ENCODE results near the gene ACOX2. TPM values are rescaled to one million over a fixed set of nuclear protein-coding genes. Genes with fewer than 3 reads are reported as not detected.

ACOX2 gene
- total RNA-seq, 1 donor from 2014 or later = 20.1 TPM

DNA sequence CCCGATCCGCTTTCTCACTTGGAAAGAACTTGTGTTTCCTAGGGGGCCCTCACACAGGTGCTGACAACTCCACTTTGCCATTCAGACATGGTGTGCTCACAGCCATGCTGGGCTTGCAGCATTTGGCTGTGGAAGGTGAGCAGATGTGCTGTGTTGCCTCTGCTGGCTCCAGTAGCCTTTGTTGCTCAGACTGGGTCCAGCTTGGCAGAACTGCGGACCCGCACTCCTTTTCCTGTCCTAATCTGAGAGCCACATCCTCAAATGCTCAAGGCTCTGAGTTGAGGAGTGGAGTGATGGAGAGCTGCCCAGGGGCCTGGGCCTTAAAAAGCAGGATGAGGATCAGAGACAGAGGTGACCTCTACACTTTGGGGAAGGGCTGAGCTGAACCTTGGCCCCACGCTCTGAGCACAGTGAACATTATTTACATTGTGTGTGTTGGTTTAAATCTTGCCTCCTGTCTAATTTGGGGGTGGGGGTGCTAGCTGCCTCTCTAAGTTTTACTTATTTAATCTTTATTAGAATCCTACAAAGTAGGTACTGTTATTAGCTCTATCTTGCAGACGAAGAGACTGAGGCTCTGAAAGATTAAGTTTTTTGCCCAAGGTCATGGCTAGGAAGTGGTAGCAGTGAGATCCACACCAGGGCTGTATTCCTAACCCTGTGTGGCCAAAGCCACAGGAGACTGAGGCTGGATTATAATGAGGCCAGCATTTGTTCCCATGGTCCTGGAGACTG, 17.2 kb downstream of the ACOX2 start:
- intact Hi-C loops (cut with DNase I) = no loop called here
- ATAC-seq = no peak
- Histone ChIP-seq H3K36me3 (peaks cover 14% of the 10 kb centered on the region), H3K4me1 (no peaks in the 10 kb centered on the region), H3K27ac (no peak overlapping the region), H3K4me3 (no peak overlapping the region), H3K9me3 (no peaks in the 10 kb centered on the region), H3K27me3 (no peaks in the 10 kb centered on the region)
- DNase-seq = no peak
- TF ChIP-seq, protein P1, sequence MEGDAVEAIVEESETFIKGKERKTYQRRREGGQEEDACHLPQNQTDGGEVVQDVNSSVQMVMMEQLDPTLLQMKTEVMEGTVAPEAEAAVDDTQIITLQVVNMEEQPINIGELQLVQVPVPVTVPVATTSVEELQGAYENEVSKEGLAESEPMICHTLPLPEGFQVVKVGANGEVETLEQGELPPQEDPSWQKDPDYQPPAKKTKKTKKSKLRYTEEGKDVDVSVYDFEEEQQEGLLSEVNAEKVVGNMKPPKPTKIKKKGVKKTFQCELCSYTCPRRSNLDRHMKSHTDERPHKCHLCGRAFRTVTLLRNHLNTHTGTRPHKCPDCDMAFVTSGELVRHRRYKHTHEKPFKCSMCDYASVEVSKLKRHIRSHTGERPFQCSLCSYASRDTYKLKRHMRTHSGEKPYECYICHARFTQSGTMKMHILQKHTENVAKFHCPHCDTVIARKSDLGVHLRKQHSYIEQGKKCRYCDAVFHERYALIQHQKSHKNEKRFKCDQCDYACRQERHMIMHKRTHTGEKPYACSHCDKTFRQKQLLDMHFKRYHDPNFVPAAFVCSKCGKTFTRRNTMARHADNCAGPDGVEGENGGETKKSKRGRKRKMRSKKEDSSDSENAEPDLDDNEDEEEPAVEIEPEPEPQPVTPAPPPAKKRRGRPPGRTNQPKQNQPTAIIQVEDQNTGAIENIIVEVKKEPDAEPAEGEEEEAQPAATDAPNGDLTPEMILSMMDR (IDR thresholded peaks at IDR 0.05) = no peak

DNA sequence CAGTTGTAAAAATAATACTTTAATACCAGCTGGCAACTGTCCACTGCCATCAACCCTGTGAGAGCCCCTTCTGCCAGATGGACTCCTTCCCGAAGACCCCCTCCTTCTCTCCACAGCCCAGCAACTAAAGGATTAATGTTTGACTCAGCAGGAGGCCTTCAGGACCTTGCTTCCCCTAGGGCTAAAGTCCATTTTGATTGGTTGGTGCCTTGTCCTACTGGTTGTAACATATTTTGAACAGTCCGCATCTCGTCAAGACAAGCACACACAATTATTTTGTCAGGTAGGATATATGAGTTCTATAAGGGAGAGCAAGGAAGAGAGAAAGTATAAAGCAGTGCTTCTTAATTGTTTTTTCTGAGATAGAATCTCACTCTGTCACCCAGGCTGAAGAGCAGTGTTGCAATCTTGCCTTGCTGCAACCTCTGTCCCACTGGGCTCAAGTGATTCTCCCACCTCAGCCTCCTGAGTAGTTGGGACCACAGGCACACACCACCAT, 18.6 kb downstream of the ACOX2 start:
- DNase-seq = no peak

DNA sequence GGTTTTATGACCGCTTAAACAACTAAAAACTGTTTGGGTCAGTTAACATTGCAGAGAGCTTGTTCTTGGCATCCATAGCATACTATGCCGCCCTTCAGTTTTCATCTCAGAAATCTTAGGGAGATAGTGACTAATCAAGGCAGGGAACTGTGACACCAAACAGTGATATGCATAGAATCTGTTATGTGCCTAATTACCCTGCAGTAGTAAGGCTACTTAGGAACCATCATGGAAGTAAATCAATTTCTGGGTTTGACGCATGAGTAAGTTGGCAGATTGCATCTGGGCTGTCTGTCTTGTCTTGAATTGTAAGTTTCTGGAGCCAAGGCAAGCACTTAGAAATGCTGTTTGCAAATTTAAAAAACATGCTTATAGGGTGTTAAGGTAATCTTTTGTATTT, 22.6 kb downstream of the ACOX2 start:
- TF ChIP-seq, protein P1 (IDR thresholded peaks at IDR 0.05) = no peak
- Histone ChIP-seq H3K4me1 (no peaks in the 10 kb centered on the region), H3K36me3 (peaks cover 19% of the 10 kb centered on the region), H3K4me3 (no peak overlapping the region), H3K9me3 (no peaks in the 10 kb centered on the region), H3K27me3 (no peaks in the 10 kb centered on the region), H3K27ac (no peak overlapping the region)
- no peak for ATAC-seq
- intact Hi-C loops (cut with DNase I) = no loop called here
- DNase-seq = no peak

More for the DNA sequence above, 18.6 kb downstream of the ACOX2 start:
- intact Hi-C loops (cut with DNase I) = no loop called here
- H3K36me3 ChIP-seq = peaks cover 14% of the 10 kb centered on the region
- H3K27ac ChIP-seq = no peak overlapping the region
- H3K4me3 ChIP-seq = no peak overlapping the region
- no peaks in the 10 kb centered on the region for H3K27me3 ChIP-seq
- no peaks in the 10 kb centered on the region for H3K9me3 ChIP-seq
- ATAC-seq = no peak
- TF ChIP-seq, protein P1 (IDR thresholded peaks at IDR 0.05) = no peak
- H3K4me1 ChIP-seq = no peaks in the 10 kb centered on the region

DNA sequence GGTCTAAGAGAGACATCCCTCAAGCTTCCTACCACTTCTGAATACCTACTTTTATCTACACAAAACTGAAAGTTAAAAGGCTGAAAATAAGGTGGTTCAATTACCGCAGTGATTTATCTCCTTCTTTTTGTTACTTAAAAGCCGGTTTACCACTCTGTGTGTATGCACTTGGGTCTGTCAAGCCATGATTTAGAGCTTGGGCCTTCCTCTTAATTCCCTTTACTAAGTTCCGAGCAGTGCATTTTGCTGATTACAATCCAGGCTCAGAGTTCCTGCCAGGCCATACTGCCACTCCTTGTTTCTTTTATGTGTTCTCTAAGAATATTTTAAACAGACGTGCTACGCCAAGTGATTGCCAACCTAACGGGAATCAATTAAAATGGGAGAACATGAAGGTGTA, 28.6 kb downstream of the ACOX2 start:
- intact Hi-C loops (cut with DNase I) = no loop called here
- ATAC-seq = no peak
- Histone ChIP-seq H3K9me3 (no peaks in the 10 kb centered on the region), H3K36me3 (peaks cover 27% of the 10 kb centered on the region), H3K27ac (no peak overlapping the region), H3K27me3 (no peaks in the 10 kb centered on the region), H3K4me1 (no peaks in the 10 kb centered on the region), H3K4me3 (no peak overlapping the region)
- TF ChIP-seq, protein P1 (IDR thresholded peaks at IDR 0.05) = no peak
- DNase-seq = no peak

DNA sequence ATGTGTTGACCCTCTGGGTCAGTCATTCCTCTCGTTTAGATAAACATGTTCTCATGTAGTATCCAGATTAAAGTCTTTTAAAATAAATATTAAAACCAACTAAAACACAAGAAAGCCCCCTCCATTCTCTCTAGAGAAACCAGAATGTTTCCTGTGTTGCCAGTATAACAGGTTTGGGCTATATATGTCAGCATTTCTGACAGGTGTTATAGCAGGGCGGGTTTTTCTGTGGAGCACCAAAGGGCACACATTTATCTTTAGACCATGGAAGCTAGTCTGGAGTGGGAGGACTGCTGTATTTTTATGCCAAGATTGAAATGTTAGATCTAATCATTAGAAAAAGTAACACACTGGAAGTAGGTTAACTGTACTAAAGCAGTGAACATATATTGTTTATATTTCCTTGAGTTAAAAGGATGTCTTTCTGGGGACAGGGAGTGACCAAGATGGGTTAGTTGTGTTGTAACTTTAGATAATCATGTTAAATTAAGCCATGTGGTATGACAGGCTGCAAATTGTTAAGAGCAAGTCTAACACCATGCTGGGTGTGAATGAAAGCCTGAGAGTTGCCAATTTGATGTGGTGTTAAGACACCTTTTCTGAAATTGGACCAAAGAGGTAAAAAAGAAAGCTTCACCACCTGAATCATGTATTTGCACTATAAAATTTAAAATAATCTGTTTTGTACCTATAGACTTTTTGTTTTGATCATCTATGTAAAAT, 29.5 kb downstream of the ACOX2 start:
- no peaks in the 10 kb centered on the region for H3K9me3 ChIP-seq
- peaks cover 26% of the 10 kb centered on the region for H3K36me3 ChIP-seq
- no peak overlapping the region for H3K27ac ChIP-seq
- ATAC-seq = no peak
- intact Hi-C loops (cut with DNase I) = no loop called here
- no peaks in the 10 kb centered on the region for H3K4me1 ChIP-seq
- no peaks in the 10 kb centered on the region for H3K27me3 ChIP-seq
- no peak overlapping the region for H3K4me3 ChIP-seq
- no peak for DNase-seq
- TF ChIP-seq, protein P1 (IDR thresholded peaks at IDR 0.05) = no peak
